SJSA1 (cell line): ENCODE measurements around the gene TNIP1. TPM values are rescaled to one million over a fixed set of nuclear protein-coding genes. Genes with fewer than 3 reads are reported as not detected.

Source experiments
- DNase-seq, 2 experiments: peaks; one replicate each; pipeline ENCODE4 v3.0.0-alpha.2; 2015 to 2020; ENCODE audit warnings: low spot score in 2 of 2, low read depth in 1 of 2
- H3K27ac ChIP-seq: fragments of 250-450 bp; sonication (Bioruptor Pico); 2 replicates; pipeline ENCODE4 v1.5.1; 2020; ENCODE audit warnings: mild to moderate bottlenecking, moderate library complexity
- H3K27me3 ChIP-seq: fragments of 250-450 bp; sonication (Bioruptor Pico); replicated peaks from 2 replicates; pipeline ENCODE4 v1.5.1; 2020; ENCODE audit warnings: mild to moderate bottlenecking, moderate library complexity
- H3K36me3 ChIP-seq: fragments of 250-450 bp; sonication (Bioruptor Pico); 2 replicates; pipeline ENCODE4 v1.5.1; 2020; ENCODE audit warnings: mild to moderate bottlenecking
- H3K4me1 ChIP-seq: fragments of 250-450 bp; sonication (Bioruptor Pico); replicated peaks from 2 replicates; pipeline ENCODE4 v1.6.1; 2021; ENCODE audit warnings: mild to moderate bottlenecking
- H3K4me3 ChIP-seq: fragments of 250-450 bp; sonication (Bioruptor Pico); 2 replicates; pipeline ENCODE4 v1.5.1; 2020; ENCODE audit warnings: mild to moderate bottlenecking
- H3K9me3 ChIP-seq: fragments of 250-450 bp; sonication (Bioruptor Pico); replicated peaks from 2 replicates; pipeline ENCODE4 v1.5.1; 2020; ENCODE audit warnings: mild to moderate bottlenecking
- total RNA-seq: library from RNA; depleted of rRNA; stranded (reverse); fragments of >200 nt; shearing (Covaris generic); gene quantifications from 2 replicates; pipeline ENCODE4 v1.2.3, GENCODE V29; 2014

The TNIP1 gene
- total RNA-seq, 1 experiment from 2014 or later: 296 TPM

DNA sequence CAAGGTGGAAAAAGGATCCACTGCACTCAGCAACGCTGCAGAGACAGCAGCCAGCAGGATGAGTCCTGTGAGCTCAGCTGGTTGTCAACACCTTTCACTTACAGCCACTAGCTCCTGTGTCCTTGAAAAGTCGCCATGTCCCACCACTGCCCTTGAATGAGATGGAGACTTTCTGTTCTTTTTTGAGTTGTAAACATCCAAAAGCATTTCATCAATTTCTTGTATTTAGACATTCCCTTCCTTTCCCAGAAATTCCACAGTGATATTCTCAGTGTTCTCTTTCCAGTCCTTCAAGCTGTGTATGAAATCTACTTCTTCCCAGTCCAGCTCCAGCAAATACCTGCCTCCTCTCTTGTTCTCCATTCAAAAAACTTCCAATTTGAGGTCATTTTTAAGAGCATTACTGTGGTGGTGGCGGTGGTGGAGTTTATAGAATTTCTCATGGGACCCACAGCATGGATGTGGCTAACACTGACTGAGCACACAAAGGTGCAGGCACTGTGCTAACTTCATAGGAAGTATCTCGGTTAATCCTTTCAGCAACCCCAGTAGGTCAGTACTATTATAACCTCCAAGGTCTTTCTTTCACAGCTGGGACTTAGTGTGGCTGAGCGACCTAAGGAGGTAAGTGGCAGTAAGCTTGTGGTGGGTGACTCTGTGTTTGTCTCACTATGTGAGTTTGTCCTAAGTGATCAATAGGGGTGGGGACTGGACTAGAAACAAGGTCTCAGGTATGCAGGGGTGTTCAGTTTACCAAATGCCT lies 75.5 kb downstream of the TNIP1 start:
- no peak for DNase-seq
- no peaks in the 10 kb centered on the region for H3K27me3 ChIP-seq
- no peak overlapping the region for H3K27ac ChIP-seq
- H3K4me3 ChIP-seq: no peak overlapping the region
- no peaks in the 10 kb centered on the region for H3K9me3 ChIP-seq
- H3K4me1 ChIP-seq: no peaks in the 10 kb centered on the region
- no peaks in the 10 kb centered on the region for H3K36me3 ChIP-seq

DNA sequence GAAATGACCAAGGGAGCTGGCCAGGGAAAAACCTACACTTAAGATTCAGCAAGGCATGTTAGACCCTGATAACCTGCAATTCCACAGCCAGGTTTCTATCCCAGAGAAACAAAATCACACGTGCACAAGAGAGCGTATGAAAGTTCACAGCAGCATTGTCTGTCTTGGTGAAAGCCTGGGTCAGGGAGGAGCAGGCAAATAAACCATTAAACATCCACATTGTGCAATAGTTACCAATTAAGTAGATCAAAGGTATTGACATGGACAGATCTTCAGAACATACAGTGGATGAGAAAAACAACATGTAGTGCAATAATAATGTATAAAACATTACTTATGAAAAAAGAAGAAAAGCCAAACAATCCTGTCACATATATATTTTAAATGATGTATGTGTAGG lies 76.3 kb downstream of the TNIP1 start:
- no peak overlapping the region for H3K27ac ChIP-seq
- no peaks in the 10 kb centered on the region for H3K36me3 ChIP-seq
- H3K4me3 ChIP-seq: no peak overlapping the region
- no peaks in the 10 kb centered on the region for H3K4me1 ChIP-seq
- no peaks in the 10 kb centered on the region for H3K9me3 ChIP-seq
- DNase-seq: no peak
- no peaks in the 10 kb centered on the region; the same call in 1 of the 2 replicates for H3K27me3 ChIP-seq

DNA sequence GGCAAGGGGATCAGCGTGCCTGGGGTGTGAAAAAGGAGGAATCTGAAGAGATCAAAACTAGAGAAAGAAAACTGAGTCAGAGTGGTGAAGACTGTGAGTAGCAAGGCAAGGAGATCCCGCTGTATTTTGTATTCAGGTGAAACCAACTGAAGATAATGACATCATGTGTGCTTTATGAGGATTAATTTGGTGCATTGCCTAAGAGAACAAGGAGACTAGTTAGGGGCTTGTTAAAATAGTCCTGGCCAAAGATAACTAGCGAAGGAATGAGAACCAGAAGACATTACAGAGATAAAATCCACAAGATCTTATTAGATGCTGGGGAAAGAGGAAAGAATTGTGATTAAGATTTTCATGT lies 77.4 kb downstream of the TNIP1 start:
- H3K36me3 ChIP-seq: no peaks in the 10 kb centered on the region
- no peak overlapping the region for H3K4me3 ChIP-seq
- no peak for DNase-seq
- no peak overlapping the region for H3K27ac ChIP-seq
- no peaks in the 10 kb centered on the region; the same call in 1 of the 2 replicates for H3K27me3 ChIP-seq
- no peaks in the 10 kb centered on the region for H3K4me1 ChIP-seq
- no peaks in the 10 kb centered on the region for H3K9me3 ChIP-seq

DNA sequence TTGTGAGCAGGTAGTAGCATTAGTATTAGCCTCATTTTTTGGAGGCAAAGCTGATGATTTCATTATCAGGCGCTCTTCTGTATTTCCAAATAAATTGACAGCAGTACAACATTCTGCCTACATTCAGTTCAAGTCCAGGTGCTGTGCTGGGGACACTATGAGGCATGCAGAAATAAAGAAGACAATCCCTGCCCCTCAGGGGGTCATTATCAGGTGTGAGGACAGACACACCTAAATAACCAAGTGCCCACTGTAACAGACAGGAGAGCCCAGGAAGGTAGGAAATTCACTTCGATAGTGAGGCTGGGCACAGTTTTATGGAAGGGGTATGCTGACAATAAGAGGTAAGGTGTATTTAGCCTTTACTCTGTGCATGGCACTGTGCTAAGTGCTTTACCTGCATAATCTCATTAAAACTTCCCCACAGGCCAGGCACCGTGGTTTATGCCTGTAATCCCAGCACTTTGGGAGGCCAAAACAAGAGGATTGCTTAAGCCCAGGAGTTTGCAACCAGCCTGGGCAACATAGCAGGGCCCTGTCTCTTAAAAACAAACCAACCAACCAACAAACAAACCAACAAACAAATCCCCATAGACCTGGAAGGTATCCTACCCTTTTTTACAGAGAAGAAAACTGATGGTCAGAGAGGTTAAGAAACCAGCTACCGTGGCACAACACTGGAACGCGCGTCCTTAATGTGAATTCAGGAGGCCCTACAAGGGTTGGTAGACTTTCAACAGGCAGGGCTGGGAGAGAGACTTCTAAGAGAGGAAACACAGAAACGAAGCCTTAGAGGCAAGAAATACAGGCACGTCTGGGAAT lies 77.9 kb downstream of the TNIP1 start:
- no peaks in the 10 kb centered on the region for H3K4me1 ChIP-seq

DNA sequence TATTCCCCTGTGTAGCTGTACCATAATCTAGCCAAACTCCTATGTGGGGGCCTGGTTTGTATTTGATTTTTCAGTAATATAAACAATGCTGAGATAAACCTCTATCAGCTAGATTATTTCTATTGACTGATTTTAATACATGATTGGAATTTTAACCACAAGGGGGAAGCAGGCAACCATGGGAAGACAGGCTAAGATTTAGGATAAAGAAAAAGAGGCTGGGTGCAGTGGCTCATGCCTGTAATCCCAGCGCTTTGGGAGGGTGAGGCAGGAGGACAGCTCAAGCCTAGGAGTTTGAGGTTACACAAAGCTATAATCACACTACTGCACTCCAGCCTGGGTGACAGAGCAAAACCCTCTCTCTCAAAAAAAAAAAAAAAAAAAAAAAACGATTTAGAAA lies 78.6 kb downstream of the TNIP1 start:
- H3K4me3 ChIP-seq: no peak overlapping the region
- no peaks in the 10 kb centered on the region for H3K9me3 ChIP-seq
- H3K27me3 ChIP-seq: no peaks in the 10 kb centered on the region; the same call in 1 of the 2 replicates
- no peaks in the 10 kb centered on the region for H3K36me3 ChIP-seq
- DNase-seq: no peak
- H3K4me1 ChIP-seq: no peaks in the 10 kb centered on the region
- no peak overlapping the region for H3K27ac ChIP-seq

More for the DNA sequence above, 77.9 kb downstream of the TNIP1 start:
- Histone ChIP-seq H3K36me3 (no peaks in the 10 kb centered on the region), H3K4me3 (no peak overlapping the region), H3K9me3 (no peaks in the 10 kb centered on the region), H3K27ac (no peak overlapping the region), H3K27me3 (no peaks in the 10 kb centered on the region; the same call in 1 of the 2 replicates)
- DNase-seq: no peak

DNA sequence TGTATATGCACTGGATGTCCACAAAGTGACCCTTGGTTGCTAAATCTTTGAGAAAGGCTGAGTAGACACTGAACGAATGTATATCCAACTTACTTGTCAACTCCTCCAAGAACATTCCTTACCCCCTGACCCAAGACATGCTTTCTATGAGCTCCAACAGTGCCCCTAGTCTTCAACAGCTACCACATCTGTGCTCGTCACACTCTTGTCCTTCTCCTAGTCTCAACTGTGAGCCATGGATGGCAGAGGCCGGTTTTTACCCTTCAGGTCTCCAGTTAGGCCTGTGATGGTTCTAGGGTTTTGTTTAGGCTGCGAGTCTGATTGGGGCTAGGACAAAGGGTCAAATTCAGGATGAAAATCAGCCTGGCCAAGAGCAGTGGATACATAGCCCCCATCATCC lies 79.4 kb downstream of the TNIP1 start:
- H3K4me1 ChIP-seq: no peaks in the 10 kb centered on the region
- no peaks in the 10 kb centered on the region; the same call in 1 of the 2 replicates for H3K27me3 ChIP-seq
- no peaks in the 10 kb centered on the region for H3K9me3 ChIP-seq
- H3K27ac ChIP-seq: no peak overlapping the region
- no peak overlapping the region for H3K4me3 ChIP-seq
- DNase-seq: no peak
- no peaks in the 10 kb centered on the region for H3K36me3 ChIP-seq

DNA sequence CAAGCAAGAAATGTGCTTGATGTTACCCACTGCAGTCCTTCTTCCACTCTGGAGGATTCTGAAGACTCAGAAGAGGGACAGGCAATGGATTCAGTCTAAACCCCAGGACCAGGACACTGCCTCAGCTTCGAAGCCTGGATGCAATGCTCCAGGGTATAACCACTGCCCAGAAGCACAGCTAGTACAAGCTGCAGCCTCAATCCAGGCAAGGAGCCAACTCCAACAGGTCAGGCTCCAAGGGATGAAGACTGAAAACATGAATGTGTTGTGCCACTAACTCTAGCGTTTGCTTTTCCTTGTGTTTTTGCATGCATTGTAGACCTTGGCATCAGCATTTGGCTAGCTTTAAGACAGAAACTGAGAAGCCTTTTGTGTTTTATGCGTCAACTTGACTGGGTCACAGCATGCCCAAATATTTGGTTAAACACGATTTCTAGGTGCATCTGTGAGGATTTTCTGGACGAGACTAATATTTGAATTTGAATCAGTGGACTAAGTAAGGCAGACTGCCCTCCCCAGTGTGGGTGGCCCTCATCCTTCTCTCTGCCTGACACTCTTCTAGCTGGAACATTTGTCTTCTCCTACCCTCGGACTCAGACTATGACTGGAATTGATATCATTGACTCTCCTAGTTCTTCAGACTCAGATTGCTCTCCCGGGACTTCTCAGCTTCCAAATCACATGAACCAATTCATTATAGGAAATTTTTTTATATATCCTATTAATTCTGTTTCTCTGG lies 81.0 kb downstream of the TNIP1 start:
- Histone ChIP-seq H3K27ac (no peak overlapping the region), H3K4me3 (no peak overlapping the region), H3K4me1 (no peaks in the 10 kb centered on the region), H3K27me3 (no peaks in the 10 kb centered on the region; the same call in 1 of the 2 replicates), H3K36me3 (no peaks in the 10 kb centered on the region), H3K9me3 (no peaks in the 10 kb centered on the region)
- DNase-seq: no peak

DNA sequence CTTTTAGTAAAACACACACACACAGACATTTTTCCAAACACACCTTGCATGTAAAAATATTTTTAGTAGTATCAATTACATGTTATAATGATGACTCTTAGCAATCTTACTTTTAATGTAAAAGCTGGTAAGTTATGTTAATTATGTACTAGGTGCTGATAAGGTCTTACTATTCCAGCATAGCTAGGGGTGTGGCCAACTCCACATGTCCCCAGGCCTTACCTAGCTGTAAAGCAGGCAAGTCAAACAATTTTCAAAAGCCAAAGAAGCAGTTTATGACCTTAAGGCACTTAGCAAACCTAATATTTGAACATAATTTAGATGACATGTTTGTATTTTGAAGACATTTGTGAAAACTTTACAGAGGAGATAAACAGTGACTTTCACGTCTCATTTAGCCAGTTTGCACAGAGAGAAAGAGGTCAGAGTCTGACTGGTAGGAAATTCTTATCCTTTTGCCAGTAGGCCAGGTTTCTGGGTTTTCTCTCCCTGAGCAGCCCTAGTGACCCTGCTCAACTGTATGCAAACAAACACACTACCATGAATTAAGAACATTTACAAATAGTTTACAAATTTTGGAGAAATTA lies 86.9 kb downstream of the TNIP1 start:
- no peaks in the 10 kb centered on the region for H3K4me1 ChIP-seq
- H3K36me3 ChIP-seq: no peaks in the 10 kb centered on the region
- H3K27me3 ChIP-seq: no peaks in the 10 kb centered on the region
- no peak for DNase-seq
- H3K9me3 ChIP-seq: no peaks in the 10 kb centered on the region
- H3K4me3 ChIP-seq: no peak overlapping the region
- H3K27ac ChIP-seq: no peak overlapping the region

DNA sequence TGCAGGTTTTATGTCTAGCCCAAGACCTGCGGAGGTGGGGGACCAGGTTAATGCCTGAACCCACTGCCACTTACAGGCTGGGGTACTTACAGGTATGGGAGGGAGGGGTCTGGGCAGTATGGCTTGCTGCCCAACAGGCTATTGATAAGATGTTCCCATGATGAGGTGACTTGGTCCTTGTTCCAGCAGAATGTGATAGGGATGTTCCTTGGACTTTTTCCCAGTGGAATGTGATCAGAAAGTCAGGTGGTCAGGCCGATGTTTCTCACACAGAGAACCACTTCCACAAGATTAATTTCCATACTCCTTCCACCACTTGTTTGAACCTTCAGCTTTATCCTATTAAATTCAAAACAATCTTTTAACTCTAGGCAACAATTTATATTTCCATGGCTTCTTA lies 87.4 kb downstream of the TNIP1 start:
- H3K27ac ChIP-seq: no peak overlapping the region
- no peaks in the 10 kb centered on the region for H3K27me3 ChIP-seq
- no peak overlapping the region for H3K4me3 ChIP-seq
- no peak for DNase-seq
- H3K4me1 ChIP-seq: no peaks in the 10 kb centered on the region
- no peaks in the 10 kb centered on the region for H3K36me3 ChIP-seq
- no peaks in the 10 kb centered on the region for H3K9me3 ChIP-seq

DNA sequence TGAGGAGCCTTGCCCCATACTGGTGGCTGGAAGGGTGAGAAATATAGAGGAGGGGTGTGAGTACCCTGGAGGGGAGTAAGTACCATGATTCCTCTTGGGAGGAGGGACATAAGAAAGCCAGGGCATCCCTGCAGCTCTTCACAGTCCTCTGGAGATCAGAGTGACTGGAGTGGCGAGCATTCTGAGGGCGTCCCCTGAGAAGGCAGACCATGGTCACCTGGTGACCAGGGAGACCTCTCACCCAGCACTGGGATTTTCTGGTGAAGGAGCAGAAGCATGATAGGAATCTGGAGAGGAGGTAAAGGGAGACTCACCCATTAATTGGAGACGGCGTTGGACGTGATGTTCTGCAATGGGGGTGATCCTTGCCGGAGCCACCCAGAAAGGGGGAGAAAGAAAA lies 88.1 kb downstream of the TNIP1 start:
- Histone ChIP-seq H3K27ac (no peak overlapping the region), H3K36me3 (no peaks in the 10 kb centered on the region), H3K9me3 (no peaks in the 10 kb centered on the region), H3K4me1 (no peaks in the 10 kb centered on the region), H3K4me3 (no peak overlapping the region), H3K27me3 (no peaks in the 10 kb centered on the region)
- no peak for DNase-seq

DNA sequence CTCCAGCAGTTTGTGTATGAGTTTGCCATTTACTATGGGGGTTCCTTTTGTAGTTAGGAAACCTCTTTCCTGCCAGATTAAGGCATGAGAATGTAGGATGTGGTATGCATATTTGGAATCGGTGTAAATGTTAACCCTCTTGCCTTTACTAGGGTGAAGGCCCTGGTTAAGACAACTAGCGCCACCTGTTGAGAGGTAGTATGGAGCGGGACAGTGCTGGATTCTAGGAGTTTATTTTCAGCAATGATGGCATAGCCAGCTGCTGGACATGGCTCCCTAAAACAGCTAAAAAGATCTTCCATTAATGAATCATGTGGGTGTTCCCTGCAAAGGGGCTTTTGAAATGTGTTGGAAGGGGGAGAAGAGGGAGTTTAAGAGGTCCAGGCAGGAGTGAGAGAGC lies 91.1 kb downstream of the TNIP1 start:
- H3K36me3 ChIP-seq: no peaks in the 10 kb centered on the region
- H3K27me3 ChIP-seq: no peaks in the 10 kb centered on the region; the same call in 1 of the 2 replicates
- no peaks in the 10 kb centered on the region for H3K9me3 ChIP-seq
- DNase-seq: no peak
- H3K27ac ChIP-seq: no peak overlapping the region
- no peaks in the 10 kb centered on the region for H3K4me1 ChIP-seq
- H3K4me3 ChIP-seq: no peak overlapping the region

DNA sequence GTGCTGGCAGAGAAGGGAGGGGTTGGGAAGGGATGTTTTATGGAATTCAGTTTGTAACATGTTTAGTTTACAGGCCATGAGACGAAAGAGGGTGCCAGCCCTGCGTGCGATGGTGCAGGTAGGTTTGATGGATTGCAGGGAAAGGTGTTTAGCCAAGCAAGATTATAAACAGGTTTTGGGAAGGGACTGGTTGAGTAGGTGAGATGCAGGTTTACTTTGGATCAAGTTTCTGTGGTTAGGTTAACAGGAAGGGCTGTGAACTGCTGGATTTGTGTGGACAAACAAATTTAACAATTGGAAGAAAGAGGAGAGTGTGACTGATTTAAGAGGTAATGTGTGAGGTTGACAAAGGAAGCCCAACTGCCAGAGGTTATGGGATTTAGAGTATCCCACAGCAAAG lies 93.1 kb downstream of the TNIP1 start:
- H3K4me3 ChIP-seq: no peak overlapping the region
- DNase-seq: no peak
- H3K27me3 ChIP-seq: no peaks in the 10 kb centered on the region; the same call in 1 of the 2 replicates
- H3K9me3 ChIP-seq: peaks cover 10% of the 10 kb centered on the region
- no peak overlapping the region for H3K27ac ChIP-seq
- no peaks in the 10 kb centered on the region for H3K4me1 ChIP-seq
- H3K36me3 ChIP-seq: no peaks in the 10 kb centered on the region
